ENCODE results near the gene ZNF135. TPM values are rescaled to one million over a fixed set of nuclear protein-coding genes. Genes with fewer than 3 reads are reported as not detected.

The ZNF135 gene
- 11.0 TPM for total RNA-seq

- ATAC-seq = peak; percentile 99
- peak; percentile 93 for DNase-seq (ENCODE audit: low spot score)
- intact Hi-C loops (cut with DNase I) = no loop called here
Observed at GRCh38 chr19:58059003-58059670, at the start of gene ZNF135. Gene ZNF135 (plus strand): TSS chr19:58059282. CDS start chr19:58060003, 721 bp downstream.

DNA sequence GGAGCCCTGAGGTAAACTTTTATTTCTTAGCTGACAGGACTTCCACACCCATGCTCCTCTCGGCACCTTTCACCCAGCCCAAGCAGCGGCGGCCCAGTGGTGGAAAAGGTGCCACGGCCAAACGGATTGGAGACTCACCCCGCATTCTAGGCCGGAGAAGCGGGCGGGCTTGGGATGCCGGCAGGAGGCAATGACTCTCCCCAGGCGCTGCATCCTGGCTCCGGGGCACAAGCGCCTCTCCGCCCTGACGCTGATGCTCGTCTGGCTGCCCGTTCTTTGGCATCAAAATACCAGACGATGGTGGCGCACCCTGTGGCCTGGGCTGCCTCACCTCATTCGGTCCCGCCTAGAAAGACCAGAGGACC is 49.8 kb upstream of the ZNF135 start:
- ATAC-seq = peak; percentile 33

DNA sequence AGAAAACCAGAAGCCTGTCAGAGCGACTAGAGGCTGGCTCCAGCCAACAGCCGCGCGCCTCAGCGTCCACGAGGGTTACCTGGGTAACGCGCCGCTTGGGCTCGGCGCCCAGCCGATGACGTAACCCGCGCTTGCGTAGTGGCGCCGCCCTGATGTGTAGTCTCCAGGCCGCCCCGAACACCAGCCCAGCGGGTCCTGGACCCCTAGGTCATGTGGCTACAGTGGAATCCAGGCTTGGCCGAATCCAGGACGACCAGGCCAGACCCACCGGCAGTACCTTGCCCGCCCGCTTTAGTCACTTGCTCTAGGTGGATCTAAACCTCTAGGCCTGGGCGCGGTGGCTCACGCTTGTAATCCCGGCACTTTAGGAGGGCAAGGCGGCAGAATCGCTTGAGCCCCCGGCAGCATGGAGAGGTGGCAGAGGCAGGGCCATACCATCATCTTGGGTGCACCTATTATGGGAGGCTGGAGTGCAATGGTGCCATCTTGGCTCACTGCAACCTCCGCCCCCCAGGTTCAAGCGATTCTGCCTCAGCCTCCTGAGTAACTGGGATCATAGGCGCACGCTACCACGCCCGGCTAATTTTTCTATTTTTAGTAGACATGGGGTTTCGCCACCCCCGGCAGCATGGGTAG is 49.3 kb upstream of the ZNF135 start:
- DNase-seq (ENCODE audit: low spot score) (peak; percentile 67), ATAC-seq (peak; percentile 98)
- intact Hi-C loops (cut with DNase I) = no loop called here

More for the DNA sequence above, 49.8 kb upstream of the ZNF135 start:
- intact Hi-C loops (cut with DNase I) = no loop called here
- no peak for DNase-seq (ENCODE audit: low spot score)

DNA sequence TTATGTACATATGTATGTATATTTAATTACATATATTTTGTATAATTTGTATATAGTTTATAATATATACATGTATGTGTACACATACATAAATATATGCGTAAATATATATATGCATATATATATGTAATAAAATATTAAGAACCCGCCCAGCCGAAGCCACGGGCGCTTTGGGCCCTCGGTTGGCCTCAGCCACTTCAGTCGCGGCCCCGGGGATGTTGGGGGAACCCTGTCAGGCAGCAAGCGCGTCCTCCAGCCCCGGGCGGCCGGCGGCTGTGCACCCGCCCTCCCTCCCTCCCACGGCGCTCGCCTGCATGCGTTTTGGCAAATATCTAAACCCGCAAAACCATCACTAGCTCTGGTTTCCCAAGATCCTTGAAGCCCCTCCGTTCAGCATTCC is 48.6 kb upstream of the ZNF135 start:
- no peak for DNase-seq (ENCODE audit: low spot score)
- intact Hi-C loops (cut with DNase I) = no loop called here
- ATAC-seq = no peak

GRCh38 chr19:58014141-58014540 is 44.9 kb upstream of the ZNF135 start:
- ATAC-seq (no peak), DNase-seq (ENCODE audit: low spot score) (no peak)
- intact Hi-C loops (cut with DNase I) = no loop called here

DNA sequence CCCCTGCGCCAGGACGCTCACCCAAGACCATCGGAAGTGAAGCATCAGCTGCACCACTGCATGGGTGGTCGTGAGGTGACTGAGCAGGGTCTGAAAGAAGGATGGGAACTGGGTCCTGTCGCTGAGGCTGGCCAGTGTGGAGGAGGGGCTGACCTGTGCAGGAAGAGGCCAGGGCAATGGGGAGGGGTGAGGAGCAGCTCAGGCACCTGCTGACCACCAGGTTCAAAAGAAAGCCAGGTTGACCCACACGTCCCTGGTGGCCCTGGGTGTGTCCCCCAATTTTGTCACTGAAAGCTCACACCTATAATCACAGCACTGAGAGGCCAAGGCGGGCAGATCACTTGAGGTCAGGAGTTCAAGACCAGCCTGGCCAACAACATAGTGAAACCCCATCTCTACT is 39.0 kb upstream of the ZNF135 start:
- no peak for ATAC-seq
- intact Hi-C loops (cut with DNase I) = no loop called here
- no peak for DNase-seq (ENCODE audit: low spot score)

- intact Hi-C loops (cut with DNase I) = no loop called here
- ATAC-seq = peak; percentile 87
- no peak for DNase-seq (ENCODE audit: low spot score)
Observed at GRCh38 chr19:58021541-58022282, 37.4 kb upstream of the ZNF135 start.

- ATAC-seq (no peak), DNase-seq (ENCODE audit: low spot score) (no peak)
- intact Hi-C loops (cut with DNase I) = no loop called here
Observed at GRCh38 chr19:58022283-58022660, 36.8 kb upstream of the ZNF135 start.

DNA sequence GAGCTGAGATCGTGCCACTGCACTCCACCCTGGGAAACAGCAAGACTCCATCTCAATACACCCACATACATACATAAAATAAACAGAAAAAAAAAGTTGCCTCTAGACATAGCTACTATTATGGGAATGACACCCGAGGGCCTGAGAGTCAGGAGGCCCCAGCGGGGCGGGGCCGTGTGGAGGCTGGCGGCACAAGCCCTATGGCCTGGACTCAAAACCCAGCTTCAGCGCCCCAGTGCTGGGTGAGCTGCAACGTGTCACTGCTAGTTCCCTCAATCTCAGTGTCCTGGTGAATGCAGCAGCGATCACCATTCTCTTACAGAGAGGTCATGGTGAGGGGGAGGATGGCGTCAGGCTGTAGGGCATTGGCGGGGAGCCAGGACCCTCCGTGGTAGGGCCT is 34.4 kb upstream of the ZNF135 start:
- no peak for DNase-seq (ENCODE audit: low spot score)
- no peak for ATAC-seq
- intact Hi-C loops (cut with DNase I) = no loop called here

DNA sequence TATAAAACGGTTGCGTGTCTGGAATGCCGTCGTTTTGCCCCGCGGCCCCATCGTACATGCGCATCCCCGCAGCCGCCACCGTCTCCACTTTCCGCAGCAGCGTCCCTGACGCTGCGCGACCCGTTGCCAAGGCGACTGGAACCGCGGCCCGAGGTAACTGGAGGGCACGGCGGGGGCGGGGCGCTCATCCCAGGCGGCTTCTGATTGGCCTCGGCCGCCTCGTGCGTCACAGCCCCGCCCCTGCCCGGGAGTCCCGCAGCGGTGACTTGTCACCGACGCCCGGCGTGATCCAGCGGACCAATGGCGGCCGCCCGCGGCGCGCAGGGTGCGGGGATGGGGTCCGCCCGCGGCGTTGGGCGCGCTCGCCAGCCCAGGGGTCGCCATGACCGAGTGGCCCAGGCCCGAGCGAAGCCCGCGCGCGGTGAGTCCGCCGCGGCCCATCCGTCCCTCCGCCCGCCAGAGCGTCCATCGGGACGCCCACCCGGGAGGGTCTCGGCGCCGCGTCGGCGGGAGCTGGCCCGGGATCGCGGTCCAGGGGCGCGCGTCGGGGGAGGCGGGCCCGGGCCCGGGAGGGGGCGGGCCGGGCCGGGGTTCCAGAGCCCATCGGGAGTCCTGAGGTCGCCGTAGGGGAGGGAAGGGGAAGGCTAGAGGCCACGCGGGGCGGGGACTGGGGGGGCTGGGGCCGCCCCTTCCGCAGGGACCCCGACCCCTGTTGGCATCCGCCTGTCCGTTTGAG is 25.2 kb upstream of the ZNF135 start, which contains the start of gene ZSCAN1:
ZSCAN1 (plus strand) TSS at position 285 of the 736 bp plus-strand sequence. CDS start 3,812 bp downstream, outside the sequence.
- peak; percentile 98 for ATAC-seq
- intact Hi-C loops (cut with DNase I) = no loop called here
- DNase-seq (ENCODE audit: low spot score) = peak; percentile 81

DNA sequence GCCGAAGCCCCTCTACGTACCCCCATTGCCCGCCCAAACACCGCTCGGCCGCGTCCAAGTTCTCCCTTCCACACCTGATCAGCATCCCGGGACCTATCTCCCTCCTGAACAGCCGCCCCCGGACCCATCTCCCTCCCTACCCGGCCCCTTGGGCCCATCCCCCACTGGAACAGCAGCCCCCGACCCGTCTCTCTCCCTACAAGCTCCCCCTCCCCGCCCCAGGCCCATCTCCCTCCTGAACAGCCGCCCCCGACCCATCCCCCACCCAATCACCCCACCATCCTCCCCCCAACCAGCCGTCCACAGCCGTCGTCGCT is 24.6 kb upstream of the ZNF135 start:
- intact Hi-C loops (cut with DNase I) = no loop called here
- no peak for ATAC-seq

GRCh38 chr19:58035863-58036262 is 23.2 kb upstream of the ZNF135 start:
- ATAC-seq = no peak
- intact Hi-C loops (cut with DNase I) = no loop called here
- DNase-seq (ENCODE audit: low spot score) = no peak

More for the DNA sequence above, 24.6 kb upstream of the ZNF135 start:
- no peak for DNase-seq (ENCODE audit: low spot score)

- intact Hi-C loops (cut with DNase I) = no loop called here
Observed at GRCh38 chr19:58037927-58038687, 21.0 kb upstream of the ZNF135 start.

GRCh38 chr19:58038688-58039204 is 20.3 kb upstream of the ZNF135 start:
- DNase-seq (ENCODE audit: low spot score) = no peak
- ATAC-seq = no peak
- intact Hi-C loops (cut with DNase I) = no loop called here

More at GRCh38 chr19:58037927-58038687, 21.0 kb upstream of the ZNF135 start:
- no peak for ATAC-seq
- no peak for DNase-seq (ENCODE audit: low spot score)

DNA sequence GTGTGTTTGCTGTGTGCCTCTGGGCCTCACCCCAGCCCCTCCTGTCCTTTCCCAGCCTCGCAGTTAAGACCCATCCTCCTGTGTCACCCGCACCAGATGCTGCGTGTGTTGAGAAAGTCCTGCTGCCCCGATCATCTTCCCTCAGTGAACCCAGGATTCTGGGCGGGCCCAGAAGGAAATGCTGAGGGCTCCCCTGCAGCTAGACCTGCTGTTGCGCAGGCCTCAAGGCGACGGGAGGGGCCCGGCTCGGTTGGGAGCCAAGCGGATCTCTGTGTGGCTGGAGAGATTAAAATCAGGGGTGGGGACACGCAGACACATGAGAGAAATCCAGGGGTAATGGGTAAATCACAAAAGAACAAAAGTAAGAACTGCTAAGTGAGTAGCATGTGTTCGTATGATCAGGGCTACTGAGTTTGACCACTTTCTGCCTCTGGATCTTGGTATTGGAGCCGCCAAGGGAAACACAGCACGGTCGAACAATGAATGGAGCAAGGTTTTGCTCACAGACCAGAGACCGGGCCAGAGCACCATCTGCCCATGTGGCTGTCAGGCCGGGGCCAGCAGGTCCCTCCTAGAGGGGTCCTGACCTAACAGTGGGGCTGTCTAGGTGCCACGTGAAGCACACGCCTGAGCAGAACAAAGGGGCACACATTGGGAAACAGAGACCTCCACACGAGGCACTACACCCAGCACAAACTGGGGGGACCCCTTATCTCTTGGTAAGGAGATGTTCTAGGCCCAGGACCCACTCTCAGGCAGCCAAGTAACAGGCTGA is 18.1 kb upstream of the ZNF135 start:
- ATAC-seq (no peak), DNase-seq (ENCODE audit: low spot score) (no peak)
- intact Hi-C loops (cut with DNase I) = no loop called here

DNA sequence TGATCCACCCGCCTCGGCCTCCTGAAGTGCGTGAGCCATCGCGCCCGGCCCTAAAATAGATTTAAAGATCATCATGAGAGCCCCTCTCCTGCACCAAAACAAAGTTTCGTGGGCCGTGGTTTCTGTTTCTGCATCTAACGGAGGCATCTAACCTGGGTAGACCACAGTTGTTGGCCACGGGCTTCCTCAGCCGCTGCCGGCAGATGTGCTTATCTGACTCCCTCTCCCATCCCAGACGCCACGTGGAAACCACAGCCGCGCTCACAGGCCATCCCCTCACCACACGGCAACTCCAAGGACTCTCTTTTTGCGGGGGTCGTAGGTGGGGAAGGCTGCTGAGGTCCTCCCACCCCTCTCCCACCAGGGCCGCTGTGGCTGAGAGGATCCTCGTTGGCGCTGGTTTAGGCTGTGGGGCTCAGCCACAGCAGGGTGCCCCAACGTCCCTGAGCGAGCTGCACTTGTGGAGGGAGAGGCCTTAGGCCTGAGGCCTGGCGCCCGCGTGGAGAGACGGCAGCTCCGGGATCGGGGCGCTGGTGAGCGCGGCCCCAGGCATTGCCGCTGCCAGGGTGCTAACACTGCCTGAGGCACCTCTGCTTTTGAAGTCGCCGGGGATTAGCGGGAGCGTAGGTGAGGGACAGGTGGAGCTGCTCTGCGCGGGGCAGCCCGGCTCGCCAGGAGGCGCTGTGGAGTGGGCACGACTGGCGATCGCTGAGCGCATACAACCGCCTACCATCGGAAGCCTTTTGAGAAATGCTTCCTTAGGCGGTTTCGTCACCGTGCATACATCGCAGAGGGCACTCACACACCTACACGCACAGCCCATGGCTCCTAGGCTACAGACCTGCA is 16.4 kb upstream of the ZNF135 start:
- no peak for ATAC-seq
- intact Hi-C loops (cut with DNase I) = no loop called here
- DNase-seq (ENCODE audit: low spot score) = no peak

DNA sequence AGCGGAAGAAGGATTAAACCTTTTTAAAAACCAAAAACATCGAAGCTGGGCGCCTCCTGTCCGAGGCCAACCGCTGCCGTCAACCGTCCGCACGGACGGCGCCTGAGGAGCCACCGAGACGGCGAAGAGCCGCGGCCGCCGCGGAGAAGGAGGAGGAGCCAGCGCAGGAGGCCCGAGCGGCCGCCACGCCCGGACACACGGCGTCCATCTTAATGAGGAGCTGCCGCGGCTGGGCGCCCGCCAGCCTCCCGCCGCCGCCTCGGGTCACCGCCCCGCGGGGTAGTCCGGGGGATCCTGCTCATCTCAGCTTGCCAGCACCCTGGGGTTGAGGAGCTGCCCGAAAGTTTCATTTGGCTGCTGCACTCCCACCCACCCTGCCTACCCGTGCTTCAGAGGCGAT is 14.7 kb upstream of the ZNF135 start:
- intact Hi-C loops (cut with DNase I) = no loop called here
- no peak for ATAC-seq
- DNase-seq (ENCODE audit: low spot score) = no peak
